Activated B cell treated with CpG ODN at 0.5 μM for 24 hours (primary cell): ENCODE measurements around the gene REPS2. TPM values are rescaled to one million over a fixed set of nuclear protein-coding genes. Genes with fewer than 3 reads are reported as not detected.

Experiments used
- ATAC-seq: fragments of 200-7000 bp; cut with Tn5 transposase; one replicate; pipeline ENCODE4 v1.10.0; 2021; ENCODE audit warnings: low read depth, mild to moderate bottlenecking, moderate library complexity
- CTCF ChIA-PET: fragments of 350-600 bp; sonication (Branson Sonifier 250); formaldehyde crosslinking; loops from one replicate; lab custom pipeline; 2021; ENCODE audit warnings: antibody characterized with exemption; lab: Charles Lee
- POLR2A ChIA-PET: fragments of 350-600 bp; sonication (Branson Sonifier 250); formaldehyde crosslinking; loops from one replicate; lab custom pipeline; 2021; ENCODE audit warnings: antibody characterized with exemption; lab: Charles Lee
- DNase-seq: peaks from one replicate; pipeline ENCODE4 v3.0.0; 2022
- H3K27ac Mint-ChIP-seq: one replicate; pipeline ENCODE4 v1.8.0; 2020; ENCODE audit warnings: mixed read lengths
- H3K27me3 Mint-ChIP-seq: one replicate; pipeline ENCODE4 v1.8.0; 2021; ENCODE audit warnings: mixed read lengths
- H3K36me3 Mint-ChIP-seq: one replicate; pipeline ENCODE4 v1.8.0; 2021; ENCODE audit warnings: low read depth, mixed read lengths
- H3K4me1 Mint-ChIP-seq: one replicate; pipeline ENCODE4 v1.8.0; 2021; ENCODE audit warnings: mixed read lengths
- H3K4me3 Mint-ChIP-seq: one replicate; pipeline ENCODE4 v1.8.0; 2020; ENCODE audit warnings: mild to moderate bottlenecking, mixed read lengths
- H3K9me3 Mint-ChIP-seq: one replicate; pipeline ENCODE4 v1.8.0; 2020; ENCODE audit warnings: mixed read lengths
- CTCF ChIP-seq: fragments of 200-600 bp; IDR thresholded peaks from one replicate; pipeline ENCODE4 v1.8.0; 2022; ENCODE audit warnings: antibody characterized with exemption, mild to moderate bottlenecking
- intact Hi-C: fragments of 100-400 bp; cut with micrococcal nuclease; formaldehyde crosslinking; loops from one replicate; pipeline ENCODE4 v1.15.1; 2024
- total RNA-seq: library from RNA; stranded (reverse); gene quantifications from 2 replicates; pipeline ENCODE4 v1.2.3, GENCODE V29; 2022

The REPS2 gene
- total RNA-seq, 1 donor from 2014 or later = 2.0 TPM

- Mint-ChIP-seq H3K27ac (no peak overlapping the region), H3K27me3 (no peaks in the 10 kb centered on the region), H3K4me3 (no peak overlapping the region), H3K9me3 (no peaks in the 10 kb centered on the region), H3K4me1 (no peaks in the 10 kb centered on the region), H3K36me3 (no peaks in the 10 kb centered on the region)
- CTCF ChIA-PET = no interaction called here
- intact Hi-C loops = no loop called here
- ATAC-seq (no peak), DNase-seq (no peak)
- POLR2A ChIA-PET = no interaction called here
- TF ChIP-seq CTCF = no peak
These were observed 21.6 kb upstream of the REPS2 start for GRCh38 chrX:16924631-16925480.

DNA sequence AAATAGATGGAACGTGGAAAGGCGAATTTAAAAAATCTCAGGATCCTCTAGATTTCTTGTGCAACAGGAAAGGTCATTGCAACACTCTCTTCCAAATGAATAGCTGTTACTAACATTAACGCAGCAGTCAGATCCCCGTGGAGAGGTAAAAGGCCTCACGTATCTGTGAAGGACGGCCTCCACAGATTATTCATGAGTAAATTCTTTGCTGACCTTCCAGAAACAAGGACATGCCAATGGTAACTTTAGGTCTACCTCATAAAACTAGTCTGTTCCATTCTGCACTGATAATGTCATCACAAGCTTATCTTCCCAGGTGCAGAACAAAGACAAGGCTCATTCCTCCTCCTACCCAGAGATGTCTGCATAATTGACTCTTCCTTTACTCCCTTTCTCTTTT is 16.1 kb upstream of the REPS2 start:
- DNase-seq (no peak), ATAC-seq (no peak)
- Mint-ChIP-seq H3K4me3 (no peak overlapping the region), H3K36me3 (no peaks in the 10 kb centered on the region), H3K27ac (no peak overlapping the region), H3K4me1 (peaks cover 3% of the 10 kb centered on the region), H3K9me3 (no peaks in the 10 kb centered on the region), H3K27me3 (no peaks in the 10 kb centered on the region)
- no peak for TF ChIP-seq CTCF
- ChIA-PET CTCF (no interaction called here), POLR2A (no interaction called here)
- intact Hi-C loops = no loop called here

DNA sequence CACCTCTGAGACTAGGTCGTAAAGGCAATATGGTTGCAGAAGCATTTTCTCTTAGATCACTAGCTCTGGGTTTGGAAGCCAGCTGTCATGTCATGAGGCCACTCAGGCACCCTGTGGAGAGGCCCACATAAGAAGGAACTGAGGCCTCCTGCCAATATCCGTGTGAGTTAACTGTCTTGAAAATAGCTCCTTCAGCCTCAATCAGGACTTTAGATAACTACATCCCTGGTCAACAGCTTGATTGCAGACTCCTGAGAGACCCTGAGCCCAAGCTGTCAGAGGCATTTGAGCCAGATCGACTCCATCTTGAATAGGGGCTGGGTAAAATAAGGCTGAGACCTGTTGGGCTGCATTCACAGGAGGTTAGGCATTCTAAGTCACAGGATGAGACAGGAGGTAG is 15.1 kb upstream of the REPS2 start:
- Mint-ChIP-seq H3K36me3 (no peaks in the 10 kb centered on the region), H3K27me3 (no peaks in the 10 kb centered on the region), H3K4me1 (peaks cover 3% of the 10 kb centered on the region), H3K27ac (no peak overlapping the region), H3K4me3 (no peak overlapping the region), H3K9me3 (no peaks in the 10 kb centered on the region)
- ChIA-PET POLR2A (no interaction called here), CTCF (no interaction called here)
- TF ChIP-seq CTCF = no peak
- DNase-seq (no peak), ATAC-seq (no peak)
- intact Hi-C loops = no loop called here

DNA sequence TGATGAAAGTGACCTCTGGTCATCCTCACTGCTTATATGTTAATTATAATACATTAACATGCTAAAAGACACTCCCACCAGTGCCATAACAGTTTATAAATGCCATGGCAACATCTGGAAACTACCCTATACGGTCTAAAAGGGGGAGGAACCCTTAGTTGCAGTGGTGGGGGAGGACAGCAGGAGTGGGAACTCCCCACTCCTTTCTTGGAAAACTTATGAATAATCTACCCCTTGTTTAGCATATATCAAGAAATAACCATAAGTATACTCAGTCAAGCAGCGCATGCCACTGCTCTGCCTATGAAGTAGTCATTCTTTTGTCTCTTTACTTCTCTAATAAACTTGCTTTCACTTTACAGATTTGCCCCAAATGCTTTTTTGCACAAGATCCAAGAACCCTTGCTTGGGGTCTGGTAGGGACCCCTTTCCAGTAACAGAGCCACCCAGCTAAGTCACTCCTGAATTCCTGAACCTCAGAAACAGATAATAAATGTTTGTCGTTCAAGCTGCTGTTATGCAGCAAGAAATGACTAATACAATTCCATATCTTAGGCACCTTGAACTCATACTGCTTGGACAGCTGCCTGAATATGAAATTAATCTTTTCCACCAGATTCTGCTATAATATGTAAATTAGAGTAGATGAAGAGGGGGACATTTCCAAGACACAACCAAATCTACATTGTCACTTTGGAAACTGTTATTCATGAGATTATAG is 14.4 kb upstream of the REPS2 start:
- no peaks in the 10 kb centered on the region for H3K27me3 Mint-ChIP-seq
- CTCF ChIA-PET = no interaction called here
- intact Hi-C loops = no loop called here
- no peak for TF ChIP-seq CTCF
- POLR2A ChIA-PET = no interaction called here
- no peak for ATAC-seq
- H3K4me3 Mint-ChIP-seq = no peak overlapping the region
- H3K27ac Mint-ChIP-seq = no peak overlapping the region
- no peak for DNase-seq
- no peaks in the 10 kb centered on the region for H3K36me3 Mint-ChIP-seq
- H3K9me3 Mint-ChIP-seq = no peaks in the 10 kb centered on the region
- H3K4me1 Mint-ChIP-seq = peaks cover 3% of the 10 kb centered on the region

GRCh38 chrX:16934185-16934584 is 12.3 kb upstream of the REPS2 start:
- no peak overlapping the region for H3K27ac Mint-ChIP-seq
- H3K4me1 Mint-ChIP-seq = peaks cover 3% of the 10 kb centered on the region
- POLR2A ChIA-PET = no interaction called here
- DNase-seq (no peak), ATAC-seq (no peak)
- no peaks in the 10 kb centered on the region for H3K27me3 Mint-ChIP-seq
- H3K36me3 Mint-ChIP-seq = no peaks in the 10 kb centered on the region
- no peaks in the 10 kb centered on the region for H3K9me3 Mint-ChIP-seq
- CTCF ChIA-PET = no interaction called here
- no peak overlapping the region for H3K4me3 Mint-ChIP-seq
- no peak for TF ChIP-seq CTCF
- intact Hi-C loops = no loop called here
